Liver (tissue), 9 donors: Measurements from ENCODE around the gene KCNK18. TPM values are rescaled to one million over a fixed set of nuclear protein-coding genes. Genes with fewer than 3 reads are reported as not detected.

Source experiments
- DNase-seq: peaks from one replicate; pipeline ENCODE4 v3.0.0-alpha.2; 2017; ENCODE audit warnings: low spot score
- H3K27ac ChIP-seq, 2 donors: one replicate each; pipeline ENCODE4 v1.7.0; 2013; ENCODE audit warnings: inconsistent platforms in 2 of 2, low read length in 2 of 2, control low read depth in 1 of 2, low read depth in 1 of 2, mild to moderate bottlenecking in 1 of 2
- H3K27me3 ChIP-seq, 4 donors: one replicate each; pipeline versions ENCODE4 v1.6.1 to v1.7.0; 2013; ENCODE audit warnings: low read length in 3 of 4, inconsistent platforms in 1 of 4, mild to moderate bottlenecking in 1 of 4, moderate library complexity in 1 of 4; ENCODE audit not compliant: control insufficient read depth in 4 of 4, insufficient read depth in 4 of 4
- H3K36me3 ChIP-seq, 4 donors: one replicate each; pipeline versions ENCODE4 v1.6.1 to v1.7.0; 2013; ENCODE audit warnings: low read length in 3 of 4, mild to moderate bottlenecking in 3 of 4, low read depth in 1 of 4, moderate library complexity in 1 of 4; ENCODE audit not compliant: control insufficient read depth in 4 of 4, insufficient read depth in 3 of 4
- H3K4me1 ChIP-seq, 4 donors: one replicate each; pipeline versions ENCODE4 v1.6.1 to v1.7.0; 2013; ENCODE audit warnings: low read length in 3 of 4, mild to moderate bottlenecking in 3 of 4, moderate library complexity in 1 of 4; ENCODE audit not compliant: control insufficient read depth in 4 of 4, insufficient read depth in 4 of 4
- H3K4me3 ChIP-seq, 3 donors: one replicate each; pipeline versions ENCODE4 v1.6.1 to v1.7.0; 2013; ENCODE audit warnings: low read length in 3 of 3, control low read depth in 1 of 3, low read depth in 1 of 3, mild to moderate bottlenecking in 1 of 3
- H3K9ac ChIP-seq, 2 donors: one replicate each; pipeline ENCODE4 v1.7.0; 2013; ENCODE audit warnings: low read length in 2 of 2, mild to moderate bottlenecking in 2 of 2, moderate library complexity in 2 of 2, control low read depth in 1 of 2, low read depth in 1 of 2
- H3K9me3 ChIP-seq, 4 donors: one replicate each; pipeline versions ENCODE4 v1.6.1 to v1.7.0; 2013; ENCODE audit warnings: low read length in 3 of 4; ENCODE audit not compliant: control insufficient read depth in 4 of 4
- EGR1 ChIP-seq, 2 donors: IDR thresholded peaks; 2 replicates each; pipeline ENCODE4 v1.6.1; 2016 to 2018; ENCODE audit warnings: antibody characterized with exemption in 2 of 2, low read depth in 2 of 2
- FOXA1 ChIP-seq: IDR thresholded peaks from 2 replicates; pipeline ENCODE4 v1.6.1; 2016; ENCODE audit warnings: antibody characterized with exemption
- FOXA2 ChIP-seq: IDR thresholded peaks from 2 replicates; pipeline ENCODE4 v1.6.1; 2016; ENCODE audit warnings: antibody characterized with exemption
- GABPA ChIP-seq, 2 donors: IDR thresholded peaks in 1 of 2; conservative IDR thresholded peaks in 1 of 2; 2 replicates each; pipeline ENCODE4 v1.6.1; 2016; ENCODE audit warnings: antibody characterized with exemption in 2 of 2, mild to moderate bottlenecking in 1 of 2, moderate library complexity in 1 of 2
- HNF4A ChIP-seq, 2 donors: conservative IDR thresholded peaks; 2 replicates each; pipeline ENCODE4 v1.6.1; 2016; ENCODE audit warnings: antibody characterized with exemption in 2 of 2, mild to moderate bottlenecking in 2 of 2
- HNF4G ChIP-seq: IDR thresholded peaks from 2 replicates; pipeline ENCODE4 v1.6.1; 2016; ENCODE audit warnings: antibody characterized with exemption
- JUND ChIP-seq, 2 donors: IDR thresholded peaks; 2 replicates each; pipeline ENCODE4 v1.6.1; 2016; ENCODE audit warnings: antibody characterized with exemption in 2 of 2
- NR2F2 ChIP-seq: IDR thresholded peaks from 2 replicates; pipeline ENCODE4 v1.6.1; 2016; ENCODE audit warnings: antibody characterized with exemption
- RAD21 ChIP-seq, 2 donors: IDR thresholded peaks; 2 replicates each; pipeline ENCODE4 v1.6.1; 2016; ENCODE audit warnings: antibody characterized with exemption in 2 of 2, mild to moderate bottlenecking in 2 of 2
- RXRA ChIP-seq, 2 donors: IDR thresholded peaks; 2 replicates each; pipeline ENCODE4 v1.6.1; 2017 to 2018; ENCODE audit warnings: antibody characterized with exemption in 2 of 2, mild to moderate bottlenecking in 1 of 2
- SP1 ChIP-seq: IDR thresholded peaks from 2 replicates; pipeline ENCODE4 v1.6.1; 2018; ENCODE audit warnings: antibody characterized with exemption, mild to moderate bottlenecking
- TAF1 ChIP-seq: conservative IDR thresholded peaks from 2 replicates; pipeline ENCODE4 v1.6.1; 2016; ENCODE audit warnings: antibody characterized with exemption, mild to moderate bottlenecking
- YY1 ChIP-seq: IDR thresholded peaks from 2 replicates; pipeline ENCODE4 v1.6.1; 2016; ENCODE audit warnings: antibody characterized with exemption, mild to moderate bottlenecking
- WGBS: extraction: QIAGEN DNeasy Blood & Tissue Kit; methylation state at CpG from one replicate; pipeline ENCODE4 v1.1.7; 2013; 5-methylcytosine and 5-hydroxymethylcytosine counted together
- polyA plus RNA-seq, 2 donors: library from polyadenylated mRNA; stranded (reverse) in 1 of 2; unstranded in 1 of 2; fragments of 200-250 nt in 1 of 2; fragments of >200 nt in 1 of 2; fragmentation: Nextera tagmentation in 1 of 2; extraction: Ambion mirVana in 1 of 2; gene quantifications; one replicate each; pipeline versions ENCODE4 v1.2.1 to v1.2.3, GENCODE V29; 2013 to 2015
- total RNA-seq, 2 donors: library from RNA; depleted of rRNA; stranded (reverse); fragments of >200 nt; gene quantifications; one replicate each; pipeline ENCODE4 v1.2.3, GENCODE V29; 2014
- TF ChIP-seq, protein P1 (sequence below): fragments of 150-350 bp; IDR thresholded peaks from 2 replicates; pipeline ENCODE4 v1.5.1; 2017; ENCODE audit warnings: improper control_type of control experiment, low read depth, low read length; ENCODE audit not compliant: missing input control
- TF ChIP-seq, protein P2 (sequence below): IDR thresholded peaks from 2 replicates; pipeline ENCODE4 v1.6.1; 2016; ENCODE audit warnings: antibody characterized with exemption
- TF ChIP-seq, protein P3 (sequence below): IDR thresholded peaks from 2 replicates; pipeline ENCODE4 v1.6.1; 2016; ENCODE audit warnings: antibody characterized with exemption, mild to moderate bottlenecking
- TF ChIP-seq, protein P4 (sequence below): IDR thresholded peaks from 2 replicates; pipeline ENCODE4 v1.6.1; 2016; ENCODE audit warnings: antibody characterized with exemption
- TF ChIP-seq, protein P5 (sequence below): IDR thresholded peaks from 2 replicates; pipeline ENCODE4 v1.6.1; 2016; ENCODE audit warnings: antibody characterized with exemption
- donor health status: healthy.
- donor health status: healthy.
- donor health status: healthy.
- donor health status: healthy.
- donor health status: healthy.

Gene KCNK18
- total and polyA plus RNA-seq, 4 donors: not detected

DNA sequence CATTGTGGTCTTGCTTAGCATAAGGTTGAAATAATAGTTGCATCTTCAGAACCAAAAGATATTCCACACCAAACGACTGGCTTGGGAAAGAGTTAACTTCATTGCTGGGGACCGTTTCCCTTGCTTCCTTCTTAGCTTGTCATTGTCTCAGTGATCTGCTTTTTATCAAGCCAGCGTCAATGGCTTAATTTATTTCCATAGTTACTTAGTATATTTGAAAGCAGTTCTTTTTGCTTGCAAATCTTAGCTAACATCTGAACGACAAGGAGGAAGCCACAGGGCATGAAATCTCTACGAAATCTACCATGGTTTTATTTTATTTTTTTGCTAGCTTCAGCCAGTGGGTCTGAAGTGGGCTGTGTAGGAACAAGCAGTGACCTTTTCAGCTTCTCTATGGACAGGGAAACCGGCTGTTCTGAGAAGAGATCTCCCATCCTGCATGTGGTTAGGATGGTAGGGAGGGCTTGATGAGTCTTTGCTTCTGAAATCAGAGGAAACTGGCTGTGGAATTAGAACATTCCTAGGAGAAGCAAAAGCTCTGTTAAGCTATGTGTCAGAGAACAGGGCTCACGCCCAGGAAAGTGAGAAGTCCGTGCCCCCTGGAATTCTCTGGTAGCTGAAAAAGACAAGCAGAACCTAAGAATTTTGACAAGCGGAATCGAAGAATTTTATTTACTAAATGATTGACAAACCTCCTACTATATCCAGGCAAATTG lies 51.6 kb downstream of the KCNK18 start (continued):
- TF ChIP-seq, protein P1, sequence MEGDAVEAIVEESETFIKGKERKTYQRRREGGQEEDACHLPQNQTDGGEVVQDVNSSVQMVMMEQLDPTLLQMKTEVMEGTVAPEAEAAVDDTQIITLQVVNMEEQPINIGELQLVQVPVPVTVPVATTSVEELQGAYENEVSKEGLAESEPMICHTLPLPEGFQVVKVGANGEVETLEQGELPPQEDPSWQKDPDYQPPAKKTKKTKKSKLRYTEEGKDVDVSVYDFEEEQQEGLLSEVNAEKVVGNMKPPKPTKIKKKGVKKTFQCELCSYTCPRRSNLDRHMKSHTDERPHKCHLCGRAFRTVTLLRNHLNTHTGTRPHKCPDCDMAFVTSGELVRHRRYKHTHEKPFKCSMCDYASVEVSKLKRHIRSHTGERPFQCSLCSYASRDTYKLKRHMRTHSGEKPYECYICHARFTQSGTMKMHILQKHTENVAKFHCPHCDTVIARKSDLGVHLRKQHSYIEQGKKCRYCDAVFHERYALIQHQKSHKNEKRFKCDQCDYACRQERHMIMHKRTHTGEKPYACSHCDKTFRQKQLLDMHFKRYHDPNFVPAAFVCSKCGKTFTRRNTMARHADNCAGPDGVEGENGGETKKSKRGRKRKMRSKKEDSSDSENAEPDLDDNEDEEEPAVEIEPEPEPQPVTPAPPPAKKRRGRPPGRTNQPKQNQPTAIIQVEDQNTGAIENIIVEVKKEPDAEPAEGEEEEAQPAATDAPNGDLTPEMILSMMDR: no peak
- no peak for TF ChIP-seq GABPA (IDR thresholded peaks at IDR 0.05 in 1 of 2, conservative IDR thresholded peaks at IDR 0.05 in 1 of 2)
- TF ChIP-seq, protein P2, sequence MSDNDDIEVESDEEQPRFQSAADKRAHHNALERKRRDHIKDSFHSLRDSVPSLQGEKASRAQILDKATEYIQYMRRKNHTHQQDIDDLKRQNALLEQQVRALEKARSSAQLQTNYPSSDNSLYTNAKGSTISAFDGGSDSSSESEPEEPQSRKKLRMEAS: no peak
- TF ChIP-seq YY1: no peak
- no peak for TF ChIP-seq FOXA1

DNA sequence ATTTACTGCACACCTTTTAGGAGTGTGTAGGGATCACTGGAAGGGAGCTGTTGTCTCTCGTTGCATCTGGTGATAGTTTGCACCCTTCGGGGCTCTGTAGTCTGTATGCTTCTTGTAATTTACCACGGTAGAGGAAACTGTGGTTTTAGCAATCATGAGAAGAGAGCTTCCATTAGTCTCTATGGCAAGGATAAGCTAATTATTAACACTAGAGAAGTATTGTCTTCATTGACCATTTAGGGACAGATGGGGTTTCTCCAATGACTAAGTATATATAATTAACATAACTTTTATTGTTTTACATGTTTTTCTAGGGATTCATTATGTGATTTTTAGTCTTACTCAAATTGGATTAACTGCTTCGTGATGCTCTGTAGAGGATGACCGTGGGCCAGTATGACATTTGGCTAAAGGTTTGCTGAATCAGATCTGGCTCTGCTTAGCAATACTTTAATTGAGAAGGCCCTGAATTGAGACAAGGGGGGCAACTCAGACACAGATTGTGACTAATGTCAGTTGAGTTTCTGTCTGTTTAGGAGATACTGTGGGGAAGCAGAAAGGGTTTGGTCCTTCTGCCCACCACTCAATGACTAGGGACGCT lies 52.3 kb downstream of the KCNK18 start:
- Histone ChIP-seq H3K9ac (no peak overlapping the region), H3K27me3 (no peaks in the 10 kb centered on the region), H3K27ac (no peak overlapping the region), H3K36me3 (no peaks in the 10 kb centered on the region), H3K4me1 (no peaks in the 10 kb centered on the region), H3K9me3 (no peaks in the 10 kb centered on the region), H3K4me3 (no peak overlapping the region)
- no peak for TF ChIP-seq GABPA (IDR thresholded peaks at IDR 0.05 in 1 of 2, conservative IDR thresholded peaks at IDR 0.05 in 1 of 2)
- TF ChIP-seq, protein P3, sequence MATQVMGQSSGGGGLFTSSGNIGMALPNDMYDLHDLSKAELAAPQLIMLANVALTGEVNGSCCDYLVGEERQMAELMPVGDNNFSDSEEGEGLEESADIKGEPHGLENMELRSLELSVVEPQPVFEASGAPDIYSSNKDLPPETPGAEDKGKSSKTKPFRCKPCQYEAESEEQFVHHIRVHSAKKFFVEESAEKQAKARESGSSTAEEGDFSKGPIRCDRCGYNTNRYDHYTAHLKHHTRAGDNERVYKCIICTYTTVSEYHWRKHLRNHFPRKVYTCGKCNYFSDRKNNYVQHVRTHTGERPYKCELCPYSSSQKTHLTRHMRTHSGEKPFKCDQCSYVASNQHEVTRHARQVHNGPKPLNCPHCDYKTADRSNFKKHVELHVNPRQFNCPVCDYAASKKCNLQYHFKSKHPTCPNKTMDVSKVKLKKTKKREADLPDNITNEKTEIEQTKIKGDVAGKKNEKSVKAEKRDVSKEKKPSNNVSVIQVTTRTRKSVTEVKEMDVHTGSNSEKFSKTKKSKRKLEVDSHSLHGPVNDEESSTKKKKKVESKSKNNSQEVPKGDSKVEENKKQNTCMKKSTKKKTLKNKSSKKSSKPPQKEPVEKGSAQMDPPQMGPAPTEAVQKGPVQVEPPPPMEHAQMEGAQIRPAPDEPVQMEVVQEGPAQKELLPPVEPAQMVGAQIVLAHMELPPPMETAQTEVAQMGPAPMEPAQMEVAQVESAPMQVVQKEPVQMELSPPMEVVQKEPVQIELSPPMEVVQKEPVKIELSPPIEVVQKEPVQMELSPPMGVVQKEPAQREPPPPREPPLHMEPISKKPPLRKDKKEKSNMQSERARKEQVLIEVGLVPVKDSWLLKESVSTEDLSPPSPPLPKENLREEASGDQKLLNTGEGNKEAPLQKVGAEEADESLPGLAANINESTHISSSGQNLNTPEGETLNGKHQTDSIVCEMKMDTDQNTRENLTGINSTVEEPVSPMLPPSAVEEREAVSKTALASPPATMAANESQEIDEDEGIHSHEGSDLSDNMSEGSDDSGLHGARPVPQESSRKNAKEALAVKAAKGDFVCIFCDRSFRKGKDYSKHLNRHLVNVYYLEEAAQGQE: no peak
- no peak for TF ChIP-seq EGR1 (IDR thresholded peaks at IDR 0.05; ENCODE audit: low read depth in 2 of 2)
- TF ChIP-seq RXRA (IDR thresholded peaks at IDR 0.05): no peak
- TF ChIP-seq, protein P1: no peak
- TF ChIP-seq HNF4A (conservative IDR thresholded peaks at IDR 0.05): no peak
- TF ChIP-seq FOXA1: no peak
- TF ChIP-seq HNF4G: no peak
- no peak for TF ChIP-seq SP1
- no peak for TF ChIP-seq FOXA2
- TF ChIP-seq, protein P4, sequence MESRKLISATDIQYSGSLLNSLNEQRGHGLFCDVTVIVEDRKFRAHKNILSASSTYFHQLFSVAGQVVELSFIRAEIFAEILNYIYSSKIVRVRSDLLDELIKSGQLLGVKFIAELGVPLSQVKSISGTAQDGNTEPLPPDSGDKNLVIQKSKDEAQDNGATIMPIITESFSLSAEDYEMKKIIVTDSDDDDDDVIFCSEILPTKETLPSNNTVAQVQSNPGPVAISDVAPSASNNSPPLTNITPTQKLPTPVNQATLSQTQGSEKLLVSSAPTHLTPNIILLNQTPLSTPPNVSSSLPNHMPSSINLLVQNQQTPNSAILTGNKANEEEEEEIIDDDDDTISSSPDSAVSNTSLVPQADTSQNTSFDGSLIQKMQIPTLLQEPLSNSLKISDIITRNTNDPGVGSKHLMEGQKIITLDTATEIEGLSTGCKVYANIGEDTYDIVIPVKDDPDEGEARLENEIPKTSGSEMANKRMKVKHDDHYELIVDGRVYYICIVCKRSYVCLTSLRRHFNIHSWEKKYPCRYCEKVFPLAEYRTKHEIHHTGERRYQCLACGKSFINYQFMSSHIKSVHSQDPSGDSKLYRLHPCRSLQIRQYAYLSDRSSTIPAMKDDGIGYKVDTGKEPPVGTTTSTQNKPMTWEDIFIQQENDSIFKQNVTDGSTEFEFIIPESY: no peak
- no peak for TF ChIP-seq NR2F2
- TF ChIP-seq, protein P2: no peak
- no peak for TF ChIP-seq TAF1
- TF ChIP-seq, protein P5, sequence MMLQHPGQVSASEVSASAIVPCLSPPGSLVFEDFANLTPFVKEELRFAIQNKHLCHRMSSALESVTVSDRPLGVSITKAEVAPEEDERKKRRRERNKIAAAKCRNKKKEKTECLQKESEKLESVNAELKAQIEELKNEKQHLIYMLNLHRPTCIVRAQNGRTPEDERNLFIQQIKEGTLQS: no peak
- no peak for TF ChIP-seq JUND (IDR thresholded peaks at IDR 0.05)
- no peak for TF ChIP-seq RAD21 (IDR thresholded peaks at IDR 0.05)
- no peak for TF ChIP-seq YY1
- WGBS: 69% methylated on average over 6 of the region's 6 CpGs
- DNase-seq: no peak
